Measurements from ENCODE around the gene FAM118A. TPM values are rescaled to one million over a fixed set of nuclear protein-coding genes. Genes with fewer than 3 reads are reported as not detected.
A peak's percentile ranks its signal among the peaks of the same experiment; 100 is the strongest.
"Not testable (repeated sequence)": the region's sequence is repeated elsewhere in the genome, so short reads cannot be mapped to it uniquely, and the experiment has no call there.

FAM118A gene
- total RNA-seq, 1 donor from 2014 or later: 28.2 TPM

GRCh38 chr22:45324311-45324711 lies 14.6 kb downstream of the FAM118A start:
- Histone ChIP-seq H3K27me3 (ENCODE audit: control insufficient read depth, insufficient read depth, low read length) (no peaks in the 10 kb centered on the region), H3K4me3 (ENCODE audit: low read depth, low read length) (no peak overlapping the region), H3K36me3 (ENCODE audit: control insufficient read depth, insufficient read depth, low read length) (peaks cover 21% of the 10 kb centered on the region)
- FAIRE-seq (no peak), DNase-seq (ENCODE audit: low read depth) (peak; percentile 25)
- no peak for TF ChIP-seq CTCF (IDR thresholded peaks at IDR 0.05; ENCODE audit: insufficient read depth, low read length, severe bottlenecking)

GRCh38 chr22:45328261-45328660 lies 18.5 kb downstream of the FAM118A start:
- not testable (repeated sequence) for FAIRE-seq; H3K27me3 ChIP-seq (ENCODE audit: control insufficient read depth, insufficient read depth, low read length); DNase-seq (ENCODE audit: low read depth); H3K4me3 ChIP-seq (ENCODE audit: low read depth, low read length)
- H3K36me3 ChIP-seq (ENCODE audit: control insufficient read depth, insufficient read depth, low read length): peaks cover 13% of the 10 kb centered on the region

GRCh38 chr22:45328822-45329529 lies 19.2 kb downstream of the FAM118A start:
- Histone ChIP-seq H3K4me3 (ENCODE audit: low read depth, low read length) (no peak overlapping the region), H3K36me3 (ENCODE audit: control insufficient read depth, insufficient read depth, low read length) (peaks cover 9% of the 10 kb centered on the region), H3K27me3 (ENCODE audit: control insufficient read depth, insufficient read depth, low read length) (no peaks in the 10 kb centered on the region)
- DNase-seq (ENCODE audit: low read depth) (no peak), FAIRE-seq (no peak)
- no peak for TF ChIP-seq CTCF (IDR thresholded peaks at IDR 0.05; ENCODE audit: insufficient read depth, low read length, severe bottlenecking)

GRCh38 chr22:45329530-45329936 lies 19.8 kb downstream of the FAM118A start:
- peaks cover 8% of the 10 kb centered on the region for H3K36me3 ChIP-seq (ENCODE audit: control insufficient read depth, insufficient read depth, low read length)
- FAIRE-seq (no peak), DNase-seq (ENCODE audit: low read depth) (no peak)
- no peak overlapping the region for H3K4me3 ChIP-seq (ENCODE audit: low read depth, low read length)
- TF ChIP-seq CTCF (IDR thresholded peaks at IDR 0.05; ENCODE audit: insufficient read depth, low read length, severe bottlenecking): no peak
- H3K27me3 ChIP-seq (ENCODE audit: control insufficient read depth, insufficient read depth, low read length): no peaks in the 10 kb centered on the region

GRCh38 chr22:45330548-45330947 lies 20.8 kb downstream of the FAM118A start:
- FAIRE-seq: no peak
- no peak for DNase-seq (ENCODE audit: low read depth)

GRCh38 chr22:45331486-45331885 lies 21.8 kb downstream of the FAM118A start:
- DNase-seq (ENCODE audit: low read depth) (no peak), FAIRE-seq (no peak)
- Histone ChIP-seq H3K4me3 (ENCODE audit: low read depth, low read length) (no peak overlapping the region), H3K27me3 (ENCODE audit: control insufficient read depth, insufficient read depth, low read length) (no peaks in the 10 kb centered on the region), H3K36me3 (ENCODE audit: control insufficient read depth, insufficient read depth, low read length) (peaks cover 11% of the 10 kb centered on the region)
- no peak for TF ChIP-seq CTCF (IDR thresholded peaks at IDR 0.05; ENCODE audit: insufficient read depth, low read length, severe bottlenecking)

More at GRCh38 chr22:45330548-45330947, 20.8 kb downstream of the FAM118A start:
- Histone ChIP-seq H3K36me3 (ENCODE audit: control insufficient read depth, insufficient read depth, low read length) (peaks cover 8% of the 10 kb centered on the region), H3K27me3 (ENCODE audit: control insufficient read depth, insufficient read depth, low read length) (no peaks in the 10 kb centered on the region), H3K4me3 (ENCODE audit: low read depth, low read length) (no peak overlapping the region)
- TF ChIP-seq CTCF (IDR thresholded peaks at IDR 0.05; ENCODE audit: insufficient read depth, low read length, severe bottlenecking): no peak
